Duodenal mucosa (tissue), 2 donors: Measurements from ENCODE around the gene RNF180.

Experiments used
- H3K27ac ChIP-seq: one replicate; pipeline ENCODE4 v1.7.0; 2013; ENCODE audit warnings: low read depth, low read length
- H3K27me3 ChIP-seq, 2 donors: one replicate each; pipeline ENCODE4 v1.7.0; 2013; ENCODE audit warnings: low read length in 2 of 2, control low read depth in 1 of 2; ENCODE audit not compliant: insufficient read depth in 2 of 2, control insufficient read depth in 1 of 2
- H3K36me3 ChIP-seq, 2 donors: one replicate each; pipeline ENCODE4 v1.7.0; 2013; ENCODE audit warnings: low read length in 2 of 2, control low read depth in 1 of 2; ENCODE audit not compliant: insufficient read depth in 2 of 2, control insufficient read depth in 1 of 2
- H3K4me1 ChIP-seq, 2 donors: one replicate each; pipeline ENCODE4 v1.7.0; 2013; ENCODE audit warnings: low read length in 2 of 2, control low read depth in 1 of 2; ENCODE audit not compliant: insufficient read depth in 2 of 2, control insufficient read depth in 1 of 2
- H3K4me3 ChIP-seq, 2 donors: one replicate each; pipeline ENCODE4 v1.7.0; 2013; ENCODE audit warnings: low read length in 2 of 2, low read depth in 1 of 2
- H3K9ac ChIP-seq, 2 donors: one replicate each; pipeline ENCODE4 v1.7.0; 2013; ENCODE audit warnings: low read length in 2 of 2, low read depth in 1 of 2
- H3K9me3 ChIP-seq, 2 donors: one replicate each; pipeline ENCODE4 v1.7.0; 2013; ENCODE audit warnings: low read length in 2 of 2, control low read depth in 1 of 2; ENCODE audit not compliant: control insufficient read depth in 1 of 2

Gene RNF180

DNA sequence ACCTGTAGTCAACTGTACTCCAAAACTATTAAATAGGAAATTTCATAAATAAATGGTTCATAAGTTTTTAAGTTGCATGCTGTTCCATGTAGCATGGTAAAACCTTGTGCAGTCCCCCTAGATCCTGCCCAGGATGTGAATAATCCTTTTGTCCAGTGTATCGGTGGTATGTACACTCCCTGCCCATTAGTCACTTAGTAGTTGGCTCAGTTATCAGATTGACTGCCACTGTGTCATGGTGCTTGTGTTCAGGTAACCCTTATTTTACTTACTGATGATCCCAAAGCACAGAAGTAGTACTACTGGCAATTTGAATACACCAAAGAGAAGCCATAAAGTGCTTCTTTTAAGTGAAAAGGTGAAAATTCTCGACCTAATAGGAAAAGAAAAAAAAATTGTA lies 134.2 kb downstream of the RNF180 start:
- Histone ChIP-seq H3K36me3 (no peaks in the 10 kb centered on the region), H3K9ac (no peak overlapping the region), H3K27me3 (no peaks in the 10 kb centered on the region), H3K4me3 (no peak overlapping the region), H3K9me3 (no peaks in the 10 kb centered on the region), H3K4me1 (no peaks in the 10 kb centered on the region), H3K27ac (no peak overlapping the region)

DNA sequence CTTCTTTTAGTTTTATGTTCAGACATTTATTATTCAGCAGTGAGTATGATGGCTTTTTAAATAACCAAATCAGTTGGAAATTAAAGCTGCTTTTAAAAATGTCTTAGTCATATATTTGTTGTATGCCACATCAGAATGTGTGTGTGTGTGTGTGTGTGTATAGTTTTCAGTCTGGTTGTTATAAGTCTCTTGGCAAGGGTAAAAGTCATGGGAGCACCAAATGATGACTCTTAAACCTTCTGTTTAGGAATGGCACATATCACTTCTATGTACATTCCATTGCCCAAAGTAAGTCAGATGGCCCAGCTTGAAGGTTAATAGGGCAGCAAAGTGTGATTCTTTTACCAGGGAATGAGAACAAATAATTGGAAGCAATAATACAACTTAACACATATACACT lies 135.9 kb downstream of the RNF180 start:
- Histone ChIP-seq H3K9ac (no peak overlapping the region), H3K27me3 (no peaks in the 10 kb centered on the region), H3K9me3 (no peaks in the 10 kb centered on the region), H3K36me3 (no peaks in the 10 kb centered on the region), H3K4me1 (no peaks in the 10 kb centered on the region), H3K27ac (no peak overlapping the region), H3K4me3 (no peak overlapping the region)

DNA sequence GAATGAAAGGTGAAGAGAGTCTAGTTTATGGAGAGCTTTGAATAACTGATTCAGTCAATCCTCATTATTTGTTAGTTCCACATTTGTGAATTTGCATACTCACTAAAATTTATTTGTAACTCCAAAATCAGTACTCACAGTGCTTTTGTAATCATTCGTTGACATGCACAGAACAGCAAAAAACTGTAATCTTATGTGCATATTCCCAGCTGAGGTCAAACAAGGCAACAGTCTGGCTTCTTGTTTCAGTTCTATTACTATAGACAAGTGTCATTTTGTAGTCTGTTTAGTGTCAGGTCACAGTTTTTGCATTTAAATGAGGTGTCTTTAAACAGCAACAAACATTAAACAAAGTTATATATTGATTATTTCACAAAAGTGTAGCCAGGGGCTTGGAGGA lies 142.5 kb downstream of the RNF180 start:
- Histone ChIP-seq H3K36me3 (no peaks in the 10 kb centered on the region), H3K9ac (no peak overlapping the region), H3K4me3 (no peak overlapping the region), H3K9me3 (no peaks in the 10 kb centered on the region), H3K27me3 (no peaks in the 10 kb centered on the region), H3K4me1 (no peaks in the 10 kb centered on the region), H3K27ac (no peak overlapping the region)

DNA sequence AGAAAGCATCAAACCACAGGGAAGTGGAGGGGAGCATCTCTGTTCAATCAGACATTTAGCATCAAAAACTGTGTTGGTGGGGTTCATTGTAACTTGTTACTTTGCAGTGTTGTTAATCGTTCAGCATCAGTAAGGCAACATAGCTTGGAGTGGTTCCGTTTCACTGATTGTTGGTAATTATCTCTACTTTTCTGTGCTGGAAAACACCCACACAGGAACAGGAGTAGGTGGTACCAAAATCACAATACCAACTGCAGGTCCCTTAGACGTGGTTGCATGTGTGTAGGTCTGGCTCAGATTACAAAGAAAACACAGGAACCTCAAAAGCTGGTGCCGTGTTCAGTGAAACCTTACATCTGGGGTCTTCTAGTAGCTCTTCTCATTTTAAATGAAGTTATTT lies 146.8 kb downstream of the RNF180 start:
- Histone ChIP-seq H3K36me3 (no peaks in the 10 kb centered on the region), H3K9ac (no peak overlapping the region), H3K27ac (no peak overlapping the region), H3K4me3 (no peak overlapping the region), H3K27me3 (no peaks in the 10 kb centered on the region), H3K9me3 (no peaks in the 10 kb centered on the region), H3K4me1 (no peaks in the 10 kb centered on the region)

DNA sequence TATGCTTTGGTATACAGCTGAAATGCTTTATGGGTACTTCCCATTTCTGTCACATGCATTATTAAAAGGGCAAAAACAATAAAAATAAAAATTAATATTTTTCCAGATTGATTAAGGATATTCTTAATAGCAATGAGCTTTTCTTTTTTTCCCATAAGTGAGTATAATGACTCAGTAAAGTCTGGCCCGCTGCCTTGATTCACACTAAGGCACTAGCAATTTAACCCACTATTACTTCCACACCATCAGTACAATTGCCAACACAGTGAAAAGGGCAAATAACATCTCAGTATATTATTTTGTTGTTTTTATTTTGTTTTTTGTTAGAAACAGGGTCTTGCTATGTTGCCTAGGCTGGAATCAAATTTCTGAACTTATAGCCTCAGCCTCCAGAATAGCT lies 150.1 kb downstream of the RNF180 start:
- no peaks in the 10 kb centered on the region for H3K4me1 ChIP-seq
- H3K27me3 ChIP-seq: no peaks in the 10 kb centered on the region
- no peaks in the 10 kb centered on the region for H3K9me3 ChIP-seq
- no peak overlapping the region for H3K27ac ChIP-seq
- H3K9ac ChIP-seq: no peak overlapping the region
- H3K4me3 ChIP-seq: no peak overlapping the region
- H3K36me3 ChIP-seq: no peaks in the 10 kb centered on the region

DNA sequence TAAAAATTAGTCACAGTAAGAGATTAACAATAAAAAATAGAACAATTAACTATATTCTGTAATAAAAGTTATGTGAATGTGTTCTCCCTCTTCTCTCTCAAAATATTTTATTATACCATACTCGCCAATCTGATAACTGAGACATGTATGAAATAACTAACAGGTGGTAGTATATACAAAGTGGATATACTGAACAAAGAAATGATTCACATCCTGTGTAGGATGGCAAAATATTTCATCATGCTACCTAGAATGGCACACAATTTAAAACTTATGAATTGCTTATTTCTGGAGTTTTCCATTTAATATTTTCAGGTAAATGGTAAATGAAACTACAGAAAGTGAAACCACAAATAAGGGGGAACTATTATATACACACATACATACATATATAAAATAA lies 152.5 kb downstream of the RNF180 start:
- H3K27me3 ChIP-seq: no peaks in the 10 kb centered on the region
- H3K9ac ChIP-seq: no peak overlapping the region
- H3K4me3 ChIP-seq: no peak overlapping the region
- no peaks in the 10 kb centered on the region for H3K4me1 ChIP-seq
- H3K9me3 ChIP-seq: no peaks in the 10 kb centered on the region
- H3K36me3 ChIP-seq: no peaks in the 10 kb centered on the region
- no peak overlapping the region for H3K27ac ChIP-seq

DNA sequence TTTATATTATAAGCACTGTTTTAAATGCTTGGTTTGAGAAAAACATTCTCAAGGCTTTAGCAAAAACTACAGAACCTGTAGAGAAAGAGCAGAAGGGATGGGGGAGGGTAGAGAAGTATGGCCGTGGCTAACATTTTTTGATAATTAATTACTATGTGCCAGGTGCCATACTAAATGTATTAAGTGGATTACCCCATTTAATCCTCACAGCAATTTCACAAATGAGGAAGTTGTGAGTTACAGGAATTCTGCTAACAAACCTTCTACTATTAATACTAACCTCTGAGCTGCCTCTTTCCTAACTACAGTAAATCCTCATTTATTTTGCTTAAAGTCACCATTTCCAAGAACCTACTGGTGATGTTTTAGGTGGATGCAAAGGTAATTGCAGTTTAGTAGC lies 157.9 kb downstream of the RNF180 start:
- Histone ChIP-seq H3K27ac (no peak overlapping the region), H3K36me3 (no peaks in the 10 kb centered on the region), H3K27me3 (no peaks in the 10 kb centered on the region), H3K9me3 (no peaks in the 10 kb centered on the region), H3K4me1 (no peaks in the 10 kb centered on the region), H3K9ac (no peak overlapping the region), H3K4me3 (no peak overlapping the region)

DNA sequence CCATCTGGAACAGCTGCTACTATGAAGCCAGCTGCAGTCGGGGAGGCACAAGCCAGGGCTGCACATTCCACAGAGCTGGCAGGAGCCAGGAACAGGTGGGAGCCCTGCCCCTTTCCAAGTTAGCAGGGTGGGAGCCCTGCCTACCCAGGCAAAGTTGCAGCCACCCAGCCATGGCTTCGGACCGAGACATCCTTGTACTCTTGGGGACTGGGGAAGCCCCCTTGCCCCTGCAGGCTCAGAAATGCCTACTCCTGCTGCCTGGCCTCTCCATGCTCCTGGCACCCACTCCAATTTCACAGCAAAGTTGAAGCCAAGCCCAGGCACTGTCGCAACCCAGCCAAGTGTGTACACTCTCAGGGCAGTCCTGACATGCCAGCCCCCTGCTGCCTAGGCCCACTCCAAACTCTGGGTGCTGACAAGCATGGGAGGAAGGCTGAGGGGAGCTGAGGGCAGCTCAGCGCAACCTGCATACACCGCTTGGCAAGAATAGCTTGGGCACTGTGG lies 165.1 kb downstream of the RNF180 start:
- Histone ChIP-seq H3K9me3 (no peaks in the 10 kb centered on the region), H3K27me3 (no peaks in the 10 kb centered on the region), H3K4me3 (no peak overlapping the region), H3K36me3 (no peaks in the 10 kb centered on the region), H3K27ac (no peak overlapping the region), H3K4me1 (no peaks in the 10 kb centered on the region), H3K9ac (no peak overlapping the region)

DNA sequence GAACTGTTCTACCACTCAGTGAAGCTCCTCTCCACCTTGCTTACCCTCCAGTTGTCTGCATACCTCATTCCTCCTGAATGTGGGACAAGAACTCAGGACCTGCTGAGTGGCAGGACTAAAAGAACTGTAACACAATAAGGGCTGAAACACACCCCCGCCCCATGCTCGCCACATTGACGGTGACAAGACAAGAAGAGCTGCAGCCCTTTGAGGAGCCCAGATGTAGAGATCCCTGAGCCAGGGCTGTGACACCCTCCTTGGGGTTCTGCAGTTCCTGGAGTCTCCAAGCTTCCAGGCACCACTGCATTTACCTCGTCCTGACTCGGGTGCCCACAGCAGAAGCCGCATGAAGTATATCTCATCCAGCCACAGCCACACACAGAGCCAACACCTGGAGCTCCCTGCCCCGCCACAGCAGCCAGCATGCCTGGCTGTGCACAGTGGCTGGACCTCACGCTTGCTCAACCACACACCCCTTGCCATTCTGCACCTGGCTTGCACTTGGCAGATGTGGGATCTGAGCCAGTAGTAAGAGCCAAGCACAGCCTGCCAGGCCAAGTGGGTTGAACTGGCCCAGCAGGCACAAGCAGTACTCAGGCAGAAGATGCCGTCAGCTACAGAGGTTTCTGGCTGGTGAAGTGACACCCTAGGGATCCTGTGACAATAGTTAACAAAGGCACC lies 166.1 kb downstream of the RNF180 start:
- H3K4me1 ChIP-seq: no peaks in the 10 kb centered on the region
- no peaks in the 10 kb centered on the region for H3K9me3 ChIP-seq
- H3K27ac ChIP-seq: no peak overlapping the region
- no peak overlapping the region for H3K9ac ChIP-seq
- no peak overlapping the region for H3K4me3 ChIP-seq
- no peaks in the 10 kb centered on the region for H3K36me3 ChIP-seq
- H3K27me3 ChIP-seq: no peaks in the 10 kb centered on the region

DNA sequence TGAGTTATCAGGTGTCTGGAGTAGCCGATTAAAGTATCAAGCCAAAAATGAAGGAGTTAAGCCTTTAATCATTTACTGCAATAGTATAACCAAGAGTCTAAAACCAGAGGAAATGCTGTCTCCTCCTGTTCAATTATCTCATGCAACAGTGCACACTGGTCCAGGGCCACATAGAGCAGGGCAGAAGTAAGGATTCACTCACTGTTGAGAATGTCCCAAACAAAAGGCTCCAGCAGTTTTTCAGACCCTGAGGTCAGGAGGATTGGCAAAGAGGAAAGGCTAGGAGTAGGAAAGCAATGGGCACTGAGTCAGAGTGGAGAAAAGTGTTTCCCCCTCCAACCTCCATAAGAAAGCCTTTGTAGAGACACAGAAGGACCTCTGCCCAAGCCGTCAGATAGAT lies 168.2 kb downstream of the RNF180 start:
- no peaks in the 10 kb centered on the region for H3K4me1 ChIP-seq

DNA sequence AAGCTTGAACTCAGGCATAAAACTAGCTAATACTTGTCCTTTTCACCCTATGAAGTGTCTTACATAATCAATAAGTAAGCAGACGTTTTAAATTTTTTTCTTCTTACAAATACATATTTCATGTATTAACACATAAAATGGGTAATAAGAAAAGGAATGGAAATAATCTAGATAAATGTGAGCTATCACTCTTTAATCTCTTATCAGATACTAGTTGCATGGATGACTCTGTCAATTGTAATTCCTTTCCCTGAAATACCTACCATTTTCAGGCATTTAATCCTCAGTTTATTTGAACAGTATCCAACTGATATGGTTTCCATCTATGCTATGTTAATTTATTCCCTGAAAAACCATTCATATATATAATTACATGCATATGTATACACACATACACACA lies 174.1 kb downstream of the RNF180 start:
- Histone ChIP-seq H3K4me3 (no peak overlapping the region), H3K4me1 (no peaks in the 10 kb centered on the region), H3K9ac (no peak overlapping the region), H3K9me3 (no peaks in the 10 kb centered on the region), H3K36me3 (no peaks in the 10 kb centered on the region), H3K27me3 (no peaks in the 10 kb centered on the region), H3K27ac (no peak overlapping the region)

More for the DNA sequence above, 168.2 kb downstream of the RNF180 start:
- no peak overlapping the region for H3K9ac ChIP-seq
- no peaks in the 10 kb centered on the region for H3K27me3 ChIP-seq
- H3K4me3 ChIP-seq: no peak overlapping the region
- H3K36me3 ChIP-seq: no peaks in the 10 kb centered on the region
- no peaks in the 10 kb centered on the region for H3K9me3 ChIP-seq
- H3K27ac ChIP-seq: no peak overlapping the region
